ENCODE measurements around the gene ROR1.
A peak's percentile ranks its signal among the peaks of the same experiment; 100 is the strongest.
"Not testable (repeated sequence)": the region's sequence is repeated elsewhere in the genome, so short reads cannot be mapped to it uniquely, and the experiment has no call there.

ROR1 gene

DNA sequence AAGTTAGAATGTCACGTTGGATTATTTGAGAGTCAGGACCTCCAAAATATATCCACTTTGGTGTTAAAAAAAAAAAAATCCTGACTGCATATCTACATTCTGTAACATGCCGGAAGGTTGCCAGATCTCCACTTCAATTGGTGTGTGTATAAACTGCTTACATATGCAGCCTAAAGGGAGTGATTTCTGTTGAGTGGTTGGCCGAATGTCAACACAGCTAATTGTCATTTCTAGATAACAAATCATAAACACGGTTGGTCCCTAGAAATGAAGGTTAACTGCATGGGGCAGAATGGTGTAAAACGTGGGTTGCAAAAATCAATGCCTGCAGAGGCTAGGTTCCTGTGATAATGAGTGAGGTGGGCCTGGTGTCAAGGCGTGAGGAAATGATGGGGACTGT, 15.0 kb upstream of the ROR1 start:
- no peak for DNase-seq (ENCODE audit: low read depth, low spot score)

DNA sequence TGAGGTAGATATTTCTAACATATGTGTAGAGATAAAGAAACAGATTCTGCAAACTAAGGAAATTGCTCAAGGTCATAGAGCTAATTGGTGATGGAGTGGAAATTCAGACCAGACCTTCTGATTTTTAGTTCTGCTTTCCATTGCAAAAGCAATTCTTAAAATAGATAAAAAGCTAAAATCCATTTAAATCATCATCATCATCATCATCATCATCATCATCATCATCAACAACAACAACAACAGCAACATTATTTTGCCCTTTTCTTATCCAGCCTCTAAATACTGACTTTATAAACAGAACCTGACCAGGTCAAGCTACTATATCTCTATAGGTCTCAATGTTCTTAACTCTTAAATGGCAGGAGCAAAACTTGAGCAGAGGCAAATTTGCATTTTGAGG, 14.0 kb upstream of the ROR1 start:
- no peak for DNase-seq (ENCODE audit: low read depth, low spot score)

DNA sequence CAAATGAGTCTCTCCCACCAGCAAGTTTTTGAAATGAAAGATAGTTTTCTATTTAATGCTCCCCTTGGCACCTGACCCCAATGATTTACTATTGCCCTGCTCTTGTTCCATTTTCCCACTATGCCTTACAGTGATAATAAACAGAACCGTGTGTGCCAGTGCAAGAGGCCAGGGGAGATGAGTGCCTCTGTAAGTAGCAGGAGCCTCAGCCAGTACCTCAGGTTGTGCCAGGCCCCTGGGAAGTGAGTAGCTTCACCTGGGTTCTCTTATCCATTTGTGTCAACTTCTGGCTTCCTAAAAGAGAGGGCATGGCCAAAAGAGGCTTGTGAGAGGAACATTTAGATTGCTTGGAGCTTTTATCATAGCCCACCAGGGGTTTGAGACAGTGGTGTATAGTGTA, 3.4 kb upstream of the ROR1 start:
- no peak for DNase-seq (ENCODE audit: low read depth, low spot score)

DNA sequence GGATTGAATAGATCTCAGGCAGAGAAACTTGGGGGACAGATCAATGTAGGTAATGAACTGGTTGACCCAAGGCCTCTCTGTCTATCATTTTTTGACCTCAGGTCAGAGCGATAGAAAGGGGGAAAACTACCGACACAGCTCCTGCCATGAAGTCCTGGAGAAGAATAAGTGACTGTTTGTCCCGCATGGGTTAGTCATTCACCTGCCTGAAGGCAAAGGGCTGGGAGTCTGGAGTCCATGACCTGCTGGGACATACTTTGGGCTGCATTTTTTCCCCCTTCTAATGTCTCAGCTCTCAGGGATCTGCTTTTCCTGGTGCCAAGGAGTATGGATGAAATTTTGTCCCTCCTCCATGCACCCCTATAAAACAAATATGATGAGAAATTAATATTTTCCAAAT, 1.6 kb upstream of the ROR1 start:
- peak; percentile 58 for DNase-seq (ENCODE audit: low read depth, low spot score)

DNA sequence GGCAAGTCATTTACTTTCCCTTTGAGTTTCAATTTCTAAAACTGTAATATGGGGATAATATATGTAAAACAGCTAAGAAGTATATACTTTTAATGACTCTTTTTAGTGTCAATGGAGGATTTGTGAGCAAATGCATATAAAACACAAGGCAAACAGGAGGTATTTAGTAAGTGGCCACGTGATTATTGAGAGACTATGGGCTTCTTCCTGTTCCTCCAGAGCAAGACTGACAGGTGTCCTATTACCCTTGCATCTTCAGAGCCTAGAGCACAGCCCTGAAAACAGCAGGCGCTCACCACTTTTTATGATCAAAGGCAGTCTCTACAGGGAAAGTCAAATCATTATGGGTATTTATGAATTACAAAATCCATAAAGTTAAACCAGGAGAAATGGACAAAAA, 941 bp upstream of the ROR1 start:
- DNase-seq (ENCODE audit: low read depth, low spot score), result peak; percentile 44

DNA sequence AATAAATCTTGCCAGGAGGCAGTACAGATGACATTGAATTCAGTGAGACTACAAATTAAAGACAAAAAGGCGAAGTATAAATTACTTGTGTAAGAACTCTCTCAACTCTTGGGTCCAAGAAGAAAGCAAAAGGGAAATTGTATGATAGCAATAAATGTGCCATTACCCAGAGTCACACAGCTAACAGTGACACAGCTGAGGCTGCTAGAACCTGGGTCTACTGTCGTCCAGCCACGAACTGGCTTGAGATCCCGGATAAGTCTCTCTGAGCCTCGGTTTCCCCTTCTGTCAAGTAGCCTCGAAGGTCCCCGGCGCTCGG, 362 bp upstream of the ROR1 start:
- DNase-seq (ENCODE audit: low read depth, low spot score), result no peak

DNA sequence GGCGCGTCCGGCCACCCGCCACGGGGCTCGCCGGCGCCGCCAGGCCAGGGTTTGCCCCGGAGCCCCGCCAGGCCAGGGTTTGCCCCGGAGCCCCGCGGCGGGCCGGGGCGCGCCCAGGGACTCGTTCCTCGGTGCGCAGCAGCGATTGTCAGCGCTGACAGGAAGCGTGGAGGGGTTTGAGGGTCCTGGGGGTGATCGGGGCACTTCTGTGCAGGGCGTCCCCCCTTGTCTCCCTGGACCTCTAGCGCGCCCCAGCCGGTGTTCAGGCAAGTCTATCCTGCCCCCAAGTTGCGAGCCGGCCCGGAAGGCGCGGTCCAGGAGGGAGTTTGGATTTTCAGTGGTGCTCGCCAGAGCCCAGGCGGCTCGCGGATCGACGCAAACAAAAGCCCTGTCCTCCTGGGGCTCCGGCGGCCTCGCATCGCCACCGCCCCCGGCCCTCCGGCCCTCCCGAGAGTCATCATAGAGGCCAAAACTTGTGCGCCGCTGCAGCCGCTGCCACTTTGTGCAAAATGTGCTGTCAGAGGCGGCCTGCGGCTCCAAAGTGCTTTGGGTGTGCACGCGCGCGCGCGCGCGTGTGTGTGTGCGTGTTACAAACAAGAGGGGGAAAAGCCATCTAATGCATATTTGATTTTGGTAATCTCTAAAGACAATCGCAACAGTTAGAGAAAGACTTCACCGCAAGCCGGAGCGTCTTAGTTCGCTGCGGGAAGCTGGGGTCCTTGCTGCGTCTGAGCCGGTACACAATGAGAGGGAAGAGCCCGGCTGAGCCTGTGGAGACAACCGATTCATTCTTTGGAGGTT, 1.0 kb downstream of the ROR1 start:
- peak; percentile 82 for DNase-seq (ENCODE audit: low read depth, low spot score)

DNA sequence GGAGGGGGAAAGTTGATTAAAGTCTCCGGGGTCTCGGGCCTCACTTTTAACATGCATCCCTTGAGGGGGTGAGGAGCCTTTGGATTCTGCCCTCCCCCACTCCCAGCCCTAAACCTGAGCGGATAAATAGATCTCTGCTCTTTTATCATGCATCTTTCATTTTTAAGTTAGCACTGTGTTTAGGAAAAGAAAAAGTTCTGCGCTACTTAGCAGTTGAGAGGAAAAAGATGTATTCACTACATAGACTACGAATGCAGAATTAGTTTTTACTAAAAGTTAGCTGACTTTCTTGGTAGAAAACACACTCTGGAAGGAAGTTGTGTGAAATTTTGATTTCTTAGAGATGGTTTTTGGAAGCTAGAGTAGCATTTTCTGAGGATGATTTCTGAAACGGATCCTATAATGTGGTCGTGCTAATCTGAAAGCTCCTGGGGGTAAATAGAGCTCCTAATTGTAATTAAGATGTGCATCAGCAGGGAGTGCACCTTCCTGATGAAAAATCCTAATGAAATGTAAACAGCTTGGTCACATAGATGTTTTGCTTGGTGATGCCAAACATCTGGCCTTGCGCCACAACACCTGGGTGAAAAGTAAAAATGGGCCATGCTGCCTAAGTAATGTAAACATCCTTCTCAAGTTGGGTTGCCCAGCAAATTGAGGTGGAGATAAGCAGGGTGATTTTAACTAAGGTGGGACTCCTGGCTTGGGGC, 1.8 kb downstream of the ROR1 start:
- DNase-seq (ENCODE audit: low read depth, low spot score), result no peak

DNA sequence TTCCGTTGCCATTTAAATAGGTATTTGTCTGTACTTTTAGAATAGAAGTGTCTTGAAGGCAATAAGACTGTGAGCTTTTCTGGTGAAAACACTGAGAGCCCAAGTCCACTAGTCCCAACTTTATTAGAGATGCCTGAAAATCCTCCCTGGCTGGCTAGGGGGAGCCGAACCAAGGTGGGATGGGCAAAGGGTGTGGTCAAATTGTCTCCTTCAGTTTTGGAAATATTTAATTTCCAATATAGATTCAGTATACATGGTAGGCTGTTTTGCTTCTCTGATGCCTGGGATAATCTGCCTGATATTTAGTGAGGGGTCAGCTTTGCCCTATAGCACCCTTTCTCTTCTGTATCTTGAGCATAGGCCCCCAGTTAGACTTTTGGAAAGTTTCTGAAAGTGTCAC, 3.5 kb downstream of the ROR1 start:
- DNase-seq (ENCODE audit: low read depth, low spot score), result no peak

DNA sequence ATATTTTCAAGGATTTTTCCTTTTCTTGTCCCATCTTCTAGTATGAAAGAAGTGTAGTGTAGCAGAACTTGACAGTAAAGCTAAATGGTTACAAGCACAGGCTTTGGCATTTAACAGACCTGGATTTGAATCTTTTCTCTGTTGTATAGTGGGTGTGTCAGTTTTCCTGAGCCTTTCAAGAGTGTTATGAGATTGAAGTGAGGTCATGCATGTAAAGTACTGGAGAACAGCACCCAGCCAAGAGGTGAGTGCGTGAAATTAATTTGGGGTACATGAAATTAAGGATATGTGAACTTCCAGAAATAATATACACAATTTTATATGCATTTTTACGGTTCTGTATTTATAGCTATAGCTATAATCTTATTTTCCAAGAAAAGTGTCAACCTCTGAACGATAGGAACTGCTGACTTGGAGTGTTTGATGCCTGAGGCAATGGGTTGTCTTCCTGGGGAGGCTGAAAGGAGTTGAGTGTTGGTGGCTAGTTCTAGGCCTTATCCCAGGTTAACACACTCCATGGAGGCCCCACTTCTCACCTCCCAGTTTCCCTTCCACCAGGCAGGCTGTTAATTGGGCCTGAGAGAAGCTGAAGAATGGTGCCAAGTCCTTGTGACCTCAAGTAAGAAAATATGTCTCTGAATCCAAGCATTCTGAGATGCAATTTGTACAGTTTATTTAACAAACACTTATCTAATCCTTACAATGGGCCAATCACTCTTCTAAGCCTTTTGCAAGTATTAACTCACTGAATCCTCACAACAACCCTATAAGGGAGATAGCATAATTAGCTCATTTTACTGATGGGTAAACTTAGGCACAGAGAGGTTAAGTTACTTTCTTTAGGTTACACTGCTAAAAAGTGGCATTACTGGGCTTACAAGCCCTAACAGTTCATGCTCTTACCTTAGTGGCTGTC, 4.4 kb downstream of the ROR1 start:
- DNase-seq (ENCODE audit: low read depth, low spot score), result peak; percentile 46

DNA sequence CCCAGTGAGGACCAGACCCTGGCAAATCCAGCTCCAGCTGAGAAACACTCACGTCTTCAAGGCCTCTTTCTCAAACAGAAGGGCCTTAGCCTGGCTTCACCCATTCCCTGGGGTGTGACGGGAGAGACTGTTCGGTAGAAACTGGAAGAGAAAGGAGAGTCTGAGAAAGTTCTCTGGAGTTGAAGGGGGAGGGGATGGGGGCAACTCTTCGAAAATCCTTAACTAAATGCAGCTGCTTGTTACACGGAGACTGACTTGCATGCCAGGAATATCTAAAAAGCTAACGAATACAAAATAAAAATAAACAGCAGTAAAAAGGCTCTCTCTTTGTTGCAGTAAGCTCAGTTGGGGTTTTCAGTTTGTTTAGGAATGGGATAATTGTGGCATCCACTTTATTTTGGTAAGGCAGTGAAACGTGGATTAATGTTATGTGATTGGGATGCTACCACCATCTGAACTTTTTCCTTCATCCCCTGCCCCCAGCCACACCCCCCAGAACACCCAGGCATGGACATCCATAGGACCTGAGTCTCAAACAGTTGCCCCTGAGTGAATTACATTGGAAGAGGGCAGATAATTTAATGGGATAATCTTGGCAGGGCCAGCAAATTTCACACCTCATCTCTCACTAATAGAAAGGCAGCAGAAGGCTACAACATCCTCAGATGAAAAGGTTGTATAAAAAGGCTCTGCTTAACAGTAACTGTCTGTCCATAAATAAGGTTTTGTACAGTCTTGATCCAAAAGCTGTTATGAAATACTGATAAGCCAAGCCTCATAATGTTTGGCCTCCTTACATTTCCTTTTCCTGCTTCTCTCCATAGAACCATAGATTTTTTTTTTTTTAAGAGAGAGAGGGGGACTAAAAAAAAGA, 5.8 kb downstream of the ROR1 start:
- peak; percentile 46 for DNase-seq (ENCODE audit: low read depth, low spot score)

DNA sequence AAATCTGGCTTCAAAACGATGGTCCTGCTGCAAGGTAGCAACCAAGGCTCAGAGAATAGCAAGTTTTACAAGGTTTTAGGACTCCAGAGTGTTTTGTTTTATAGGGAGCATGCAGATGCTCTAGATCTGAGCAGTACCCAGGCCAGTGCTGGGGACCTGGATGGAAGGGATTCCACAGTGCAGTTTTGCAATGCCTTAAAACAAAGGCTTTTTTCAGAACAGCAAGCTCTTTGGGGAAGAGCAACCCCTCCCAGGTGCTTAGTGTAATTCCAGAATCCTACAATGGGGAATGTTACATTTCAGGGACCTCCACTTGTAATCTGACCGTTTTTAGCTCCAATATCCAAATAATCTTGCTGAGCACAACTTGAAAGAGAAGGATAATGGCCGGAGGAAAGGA, 6.7 kb downstream of the ROR1 start:
- DNase-seq (ENCODE audit: low read depth, low spot score), result no peak

DNA sequence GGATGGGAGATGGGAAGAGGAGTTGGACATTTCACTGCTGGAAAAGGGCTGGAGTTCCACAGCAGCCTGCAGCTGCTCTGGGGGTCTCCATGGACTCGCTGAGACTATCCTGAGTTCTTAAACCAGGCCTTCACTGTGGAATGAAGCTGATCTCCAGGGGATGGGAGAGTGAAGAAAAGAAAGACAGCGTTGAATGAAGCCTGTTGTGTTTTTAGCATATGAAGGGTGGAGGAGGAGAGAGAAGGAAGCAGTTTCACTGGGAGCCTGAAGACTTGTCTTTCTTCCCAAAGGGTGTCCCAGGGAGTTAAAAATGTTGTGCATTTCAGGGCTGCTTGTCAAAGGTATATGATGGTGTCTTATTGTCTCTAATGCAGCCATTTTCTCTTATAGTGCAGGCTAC, 9.2 kb downstream of the ROR1 start:
- no peak for DNase-seq (ENCODE audit: low read depth, low spot score)

DNA sequence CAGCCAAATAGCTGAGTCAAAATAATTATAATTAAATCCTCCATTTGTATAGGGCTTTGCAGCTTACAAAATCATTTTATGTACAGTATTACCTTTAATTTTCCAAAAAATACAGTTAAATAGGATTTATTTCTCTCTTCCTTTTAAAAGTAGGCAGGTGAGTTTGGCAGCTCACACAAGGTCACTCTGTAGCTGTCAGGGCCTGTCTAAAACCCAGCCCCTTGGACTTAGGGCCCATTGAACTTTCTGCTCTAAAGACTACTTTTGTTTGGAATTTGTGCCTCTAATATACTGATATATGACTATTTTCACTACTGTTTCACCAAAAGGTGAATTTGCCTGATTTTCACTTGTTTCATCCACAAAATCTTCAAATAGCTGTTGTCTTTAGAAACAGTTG, 10.3 kb downstream of the ROR1 start:
- DNase-seq (ENCODE audit: low read depth, low spot score), result no peak

DNA sequence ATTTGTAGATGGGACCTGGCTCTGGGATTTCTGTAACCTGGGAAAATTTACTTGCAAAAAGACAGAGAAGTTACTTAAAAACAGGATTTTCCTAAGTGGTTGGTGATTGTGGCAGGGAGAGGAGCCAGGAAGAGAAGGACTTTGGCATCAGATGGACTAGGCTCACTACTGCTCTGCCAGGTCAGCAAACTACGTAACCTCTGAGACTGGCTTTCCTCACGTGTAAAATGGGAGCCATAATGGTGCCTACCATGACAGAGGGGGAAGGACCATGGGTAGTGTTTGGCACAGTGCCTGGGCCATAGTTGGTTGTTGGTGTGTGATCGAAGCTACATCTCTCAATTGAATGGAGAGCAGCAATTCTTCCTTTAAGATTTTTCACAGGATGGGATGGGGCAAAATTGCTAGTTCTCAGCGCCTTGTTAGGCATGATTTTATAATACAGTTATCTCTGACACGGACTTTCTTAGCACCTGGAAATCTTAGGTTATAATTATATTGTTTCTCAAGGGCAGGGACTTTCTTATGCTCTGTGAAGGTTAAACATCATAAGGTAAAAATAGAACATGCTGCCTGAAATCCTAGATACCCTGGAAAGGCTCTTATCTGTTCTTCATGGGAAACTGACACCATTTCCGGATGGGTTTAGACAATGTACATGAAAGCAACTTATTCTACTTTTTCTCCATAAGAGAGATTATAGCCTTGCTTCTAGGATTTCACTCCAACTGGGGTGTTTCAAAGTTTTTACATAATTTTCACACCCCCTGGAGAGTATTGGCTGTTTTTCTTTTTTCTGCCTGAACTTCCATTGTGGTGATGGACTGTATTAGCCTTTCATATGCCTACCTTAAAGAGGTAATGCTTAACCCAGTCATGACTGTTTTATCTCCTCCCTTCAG, 10.9 kb downstream of the ROR1 start:
- DNase-seq (ENCODE audit: low read depth, low spot score), result no peak

DNA sequence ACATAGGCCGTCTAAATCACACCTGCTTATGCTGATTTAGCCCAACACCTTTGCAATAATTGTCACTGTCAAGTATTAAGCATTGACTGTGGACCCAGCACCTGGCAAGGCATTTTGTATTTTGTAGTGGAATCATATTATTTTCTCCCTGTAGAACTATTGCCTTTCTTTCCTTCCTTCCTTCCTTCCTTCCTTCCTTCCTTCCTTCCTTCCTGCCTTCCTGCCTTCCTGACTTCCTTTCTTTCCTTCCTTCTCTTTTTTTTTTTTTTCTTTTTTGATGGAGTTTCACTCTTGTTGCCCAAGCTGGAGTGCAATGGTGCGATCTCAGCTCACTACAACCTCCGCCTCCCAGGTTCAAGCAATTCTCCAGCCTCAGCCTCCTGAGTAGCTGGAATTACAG, 13.5 kb downstream of the ROR1 start:
- not testable (repeated sequence) for DNase-seq (ENCODE audit: low read depth, low spot score)

DNA sequence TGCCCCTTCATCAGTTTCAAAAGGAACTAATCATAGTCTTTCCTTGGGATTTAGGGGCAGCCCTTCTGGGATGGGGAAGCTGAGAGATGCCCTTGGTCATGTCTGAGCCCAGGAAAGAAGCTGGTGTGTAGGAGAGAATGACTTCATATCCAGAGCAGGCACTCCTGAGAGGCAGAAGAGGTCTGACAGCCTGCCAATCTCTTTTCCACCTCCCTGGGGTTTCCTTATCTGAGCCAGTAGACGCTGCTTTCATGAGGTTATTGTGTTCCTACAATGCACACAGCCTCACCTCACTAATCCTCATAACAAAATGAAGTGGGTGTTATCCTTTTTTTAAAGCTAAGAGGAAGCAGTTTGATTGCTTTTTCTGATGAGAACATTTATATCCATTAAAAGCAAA, 14.1 kb downstream of the ROR1 start:
- DNase-seq (ENCODE audit: low read depth, low spot score), result no peak

DNA sequence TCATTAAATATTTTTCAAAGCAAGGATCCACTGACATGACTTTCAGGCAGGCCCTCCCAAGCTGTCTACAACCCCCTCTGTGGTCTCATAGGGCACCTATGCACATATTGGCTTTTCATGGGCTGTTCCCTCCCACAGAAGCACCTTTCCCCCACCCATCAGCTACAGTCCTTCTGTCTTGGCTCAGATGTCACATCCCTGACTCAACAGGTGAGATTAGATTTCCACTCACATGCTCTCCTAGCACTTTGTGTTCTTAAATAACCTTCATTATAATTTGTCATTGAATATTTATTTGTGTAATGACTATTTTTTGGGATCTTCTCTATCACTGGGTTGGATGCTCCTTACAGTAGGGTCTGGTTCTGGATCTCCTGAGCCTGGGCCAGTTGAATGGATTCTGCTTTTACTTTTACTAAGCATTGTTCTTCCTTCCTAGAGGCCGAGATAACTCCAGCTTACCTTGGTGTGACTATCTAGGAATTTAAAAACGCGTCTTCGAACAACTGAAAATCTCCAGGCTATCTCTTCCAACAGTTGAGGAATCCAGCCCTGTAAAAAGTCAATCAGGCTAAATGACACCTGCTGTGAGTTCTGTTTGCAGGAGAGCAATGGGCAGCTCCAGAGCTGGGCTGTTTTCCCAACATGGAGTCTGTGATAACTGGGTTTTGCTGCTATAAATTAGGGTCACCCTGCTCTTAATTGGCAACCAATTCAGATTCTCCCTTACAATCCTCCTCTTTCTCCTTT, 16.2 kb downstream of the ROR1 start:
- no peak for DNase-seq (ENCODE audit: low read depth, low spot score)

DNA sequence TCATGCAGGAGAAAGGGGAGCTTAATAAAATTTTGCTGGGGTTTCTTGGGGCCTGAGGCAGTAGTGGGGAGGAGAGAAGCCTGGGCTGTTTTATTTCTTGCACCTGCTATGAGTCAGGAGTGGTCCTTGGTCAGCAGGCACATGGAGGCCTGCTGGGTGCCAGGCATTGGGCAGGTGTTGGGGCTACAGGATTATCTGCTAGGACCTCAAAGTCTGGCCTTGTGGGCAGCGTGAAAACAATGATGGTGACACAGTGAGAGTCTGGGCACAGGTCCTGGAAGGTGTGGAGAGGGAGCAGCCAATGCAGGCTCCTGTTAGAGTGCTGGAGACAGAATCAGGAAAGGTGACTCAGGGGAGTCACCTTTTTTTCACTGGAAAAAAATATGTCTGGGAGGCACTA, 17.2 kb downstream of the ROR1 start:
- no peak for DNase-seq (ENCODE audit: low read depth, low spot score)

DNA sequence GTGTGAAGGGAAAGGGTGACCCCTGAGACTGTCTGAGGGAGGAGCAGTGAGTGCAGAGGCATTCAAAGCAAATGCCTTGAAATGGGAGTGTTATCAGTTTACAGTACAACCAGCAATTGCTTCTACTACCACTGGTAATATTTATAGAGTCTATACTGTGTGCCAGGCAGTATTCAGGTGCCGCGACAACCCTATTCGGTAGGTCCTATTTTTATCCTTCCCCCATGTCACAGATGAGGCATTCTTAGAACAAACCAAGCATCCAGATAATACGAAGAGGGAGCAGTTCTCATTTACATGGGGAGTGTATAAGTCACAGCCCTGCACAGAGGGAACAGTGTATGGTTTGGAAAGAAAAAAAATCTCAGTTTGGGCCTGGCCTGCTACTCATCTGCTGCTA, 18.3 kb downstream of the ROR1 start:
- no peak for DNase-seq (ENCODE audit: low read depth, low spot score)
